Stomach (tissue), 4 donors: Measurements from ENCODE around the gene SLC29A1.

Experiments
- POLR2A ChIP-seq, 4 donors: fragments of 450-650 bp; IDR thresholded peaks; one replicate each; pipeline ENCODE4 v1.6.1; 2016; ENCODE audit warnings: antibody characterized with exemption in 4 of 4, control low read depth in 2 of 4, mild to moderate bottlenecking in 1 of 4, moderate library complexity in 1 of 4
- POLR2AphosphoS5 ChIP-seq, 3 donors: sonication (generic); formaldehyde crosslinking; IDR thresholded peaks; one replicate each; pipeline ENCODE4 v1.6.1; 2016; ENCODE audit warnings: antibody characterized with exemption in 3 of 3
- TF ChIP-seq, protein P1 (sequence below), 7 experiments: fragments of 450-650 bp in 4 of 7; fragments of 200-600 bp in 3 of 7; sonication (generic) in 3 of 7; IDR thresholded peaks; one replicate each; pipeline ENCODE4 v1.5.1; 2016 to 2019; ENCODE audit warnings: antibody characterized with exemption in 7 of 7, control low read depth in 2 of 7, mild to moderate bottlenecking in 1 of 7

DNA sequence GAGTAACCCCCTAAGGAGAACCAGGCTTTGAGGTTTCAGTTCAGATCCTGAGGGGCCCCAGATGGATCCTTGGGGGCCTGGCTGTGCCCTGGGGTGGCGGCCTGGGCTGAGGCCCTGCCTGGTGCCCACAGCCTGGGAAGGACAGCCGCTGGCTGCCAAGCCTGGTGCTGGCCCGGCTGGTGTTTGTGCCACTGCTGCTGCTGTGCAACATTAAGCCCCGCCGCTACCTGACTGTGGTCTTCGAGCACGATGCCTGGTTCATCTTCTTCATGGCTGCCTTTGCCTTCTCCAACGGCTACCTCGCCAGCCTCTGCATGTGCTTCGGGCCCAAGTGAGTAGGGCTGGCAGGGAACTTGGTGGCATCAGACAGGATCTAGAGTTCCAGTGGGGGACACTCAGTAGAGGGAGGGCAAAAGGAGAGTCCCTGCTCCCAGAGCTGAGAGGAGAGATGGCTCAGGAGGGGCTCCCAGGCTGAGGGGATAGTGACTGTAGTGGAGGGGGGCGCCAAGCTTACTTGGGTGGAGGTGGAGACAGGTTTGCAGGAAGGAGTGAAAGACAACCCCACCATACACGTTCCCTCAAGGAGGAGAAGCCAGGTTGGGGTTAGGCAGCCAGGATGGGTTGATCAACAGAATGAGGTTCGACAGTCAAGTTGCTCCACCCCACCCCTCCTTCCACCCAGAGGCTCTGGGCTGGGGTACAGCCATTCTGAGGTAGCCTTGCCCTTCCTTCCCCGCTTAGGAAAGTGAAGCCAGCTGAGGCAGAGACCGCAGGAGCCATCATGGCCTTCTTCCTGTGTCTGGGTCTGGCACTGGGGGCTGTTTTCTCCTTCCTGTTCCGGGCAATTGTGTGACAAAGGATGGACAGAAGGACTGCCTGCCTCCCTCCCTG is 9.5 kb downstream of the SLC29A1 start:
- TF ChIP-seq, protein P1, sequence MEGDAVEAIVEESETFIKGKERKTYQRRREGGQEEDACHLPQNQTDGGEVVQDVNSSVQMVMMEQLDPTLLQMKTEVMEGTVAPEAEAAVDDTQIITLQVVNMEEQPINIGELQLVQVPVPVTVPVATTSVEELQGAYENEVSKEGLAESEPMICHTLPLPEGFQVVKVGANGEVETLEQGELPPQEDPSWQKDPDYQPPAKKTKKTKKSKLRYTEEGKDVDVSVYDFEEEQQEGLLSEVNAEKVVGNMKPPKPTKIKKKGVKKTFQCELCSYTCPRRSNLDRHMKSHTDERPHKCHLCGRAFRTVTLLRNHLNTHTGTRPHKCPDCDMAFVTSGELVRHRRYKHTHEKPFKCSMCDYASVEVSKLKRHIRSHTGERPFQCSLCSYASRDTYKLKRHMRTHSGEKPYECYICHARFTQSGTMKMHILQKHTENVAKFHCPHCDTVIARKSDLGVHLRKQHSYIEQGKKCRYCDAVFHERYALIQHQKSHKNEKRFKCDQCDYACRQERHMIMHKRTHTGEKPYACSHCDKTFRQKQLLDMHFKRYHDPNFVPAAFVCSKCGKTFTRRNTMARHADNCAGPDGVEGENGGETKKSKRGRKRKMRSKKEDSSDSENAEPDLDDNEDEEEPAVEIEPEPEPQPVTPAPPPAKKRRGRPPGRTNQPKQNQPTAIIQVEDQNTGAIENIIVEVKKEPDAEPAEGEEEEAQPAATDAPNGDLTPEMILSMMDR (IDR thresholded peaks at IDR 0.05): no peak
- TF ChIP-seq POLR2A (IDR thresholded peaks at IDR 0.05) (no peak), POLR2AphosphoS5 (IDR thresholded peaks at IDR 0.05) (no peak)
